A204.1 (cell line): Measurements from ENCODE around the gene PNRC2.
"Not testable (repeated sequence)": the region's sequence is repeated elsewhere in the genome, so short reads cannot be mapped to it uniquely, and the experiment has no call there.

Experiments used
- FAIRE-seq: peaks from 2 replicates; lab custom pipeline; 2012; peaks lifted over from hg19 to GRCh38; lab: Jason Lieb, UNC

Gene PNRC2

DNA sequence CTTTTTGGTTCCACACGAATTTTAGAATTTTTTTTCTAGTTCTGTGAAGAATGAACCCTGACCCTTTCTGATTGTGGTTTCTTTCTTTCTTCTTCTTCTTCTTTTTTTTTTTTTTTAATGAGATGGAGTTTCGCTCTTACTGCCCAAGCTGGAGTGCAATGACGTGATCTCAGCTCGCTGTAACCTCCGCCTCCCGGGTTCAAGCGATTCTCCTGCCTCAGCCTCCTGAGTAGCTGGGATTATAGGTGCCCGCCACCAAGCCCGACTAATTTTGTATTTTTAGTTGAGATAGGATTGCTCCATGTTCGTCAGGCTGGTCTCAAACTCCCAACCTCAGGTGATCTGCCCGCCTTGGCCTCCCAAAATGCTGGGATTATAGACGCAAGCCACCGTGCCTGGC lies 32.4 kb downstream of the PNRC2 start:
- not testable (repeated sequence) for FAIRE-seq

DNA sequence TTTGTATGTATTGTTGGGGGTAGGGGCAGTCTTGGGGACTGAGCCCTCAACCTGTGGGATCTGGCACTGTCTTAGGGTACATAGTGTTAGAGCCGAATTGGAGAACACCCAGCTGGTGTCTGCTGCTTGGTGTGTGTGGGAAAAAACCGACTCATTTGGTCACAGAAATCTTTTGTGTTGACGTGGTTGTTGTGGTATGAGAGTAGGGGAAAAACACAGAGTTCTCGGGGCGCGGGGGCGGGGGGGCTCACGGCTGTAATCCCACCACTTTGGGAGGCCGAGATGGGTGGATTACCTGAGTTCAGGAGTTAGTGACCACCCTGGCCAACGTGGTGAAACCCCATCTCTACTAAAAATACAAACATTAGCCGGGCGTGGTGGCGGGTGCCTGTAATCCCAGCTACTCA lies 35.8 kb downstream of the PNRC2 start:
- no peak for FAIRE-seq

DNA sequence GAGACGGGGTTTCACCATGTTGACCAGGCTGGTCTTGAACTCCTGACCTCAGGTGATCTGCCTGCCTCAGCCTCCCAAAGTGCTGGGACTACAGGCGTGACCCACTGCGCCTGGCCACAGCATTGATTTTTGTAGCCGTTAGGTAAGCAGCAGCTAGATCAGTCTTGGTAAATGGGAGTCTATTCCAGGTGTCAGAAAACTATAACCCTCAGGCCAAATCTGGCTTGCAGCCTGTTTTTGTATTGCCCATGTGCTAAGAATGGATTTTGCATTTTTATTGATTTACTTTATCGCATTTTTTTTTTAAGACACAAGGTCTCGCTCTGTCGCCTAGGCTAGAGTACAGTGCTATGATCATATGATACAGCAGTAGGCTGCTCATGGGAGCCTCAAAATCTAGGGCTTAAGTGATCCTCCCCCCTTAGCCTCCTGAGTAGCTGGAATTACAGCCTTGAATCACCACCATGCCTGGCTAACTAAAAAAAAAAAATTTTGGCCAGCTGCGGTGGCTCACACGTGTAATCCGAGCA lies 37.1 kb downstream of the PNRC2 start:
- no peak for FAIRE-seq

DNA sequence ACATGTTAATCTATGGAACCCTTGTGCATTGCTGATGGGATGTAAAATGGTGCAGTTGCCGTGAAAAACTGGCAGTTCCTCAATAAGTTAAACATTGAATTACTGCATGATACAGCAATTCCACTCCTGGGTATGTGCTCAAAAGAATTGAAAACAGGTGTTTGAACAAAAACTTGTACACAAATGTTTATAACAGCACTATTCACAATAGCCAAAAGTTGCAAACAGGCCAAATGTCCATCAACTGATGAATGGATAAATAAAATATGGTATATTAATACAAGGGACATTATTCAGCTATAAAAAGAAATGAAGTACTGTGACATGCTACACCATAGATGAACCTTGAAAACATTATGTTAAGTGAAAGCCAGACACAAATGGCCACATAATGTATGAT lies 38.2 kb downstream of the PNRC2 start:
- no peak for FAIRE-seq

DNA sequence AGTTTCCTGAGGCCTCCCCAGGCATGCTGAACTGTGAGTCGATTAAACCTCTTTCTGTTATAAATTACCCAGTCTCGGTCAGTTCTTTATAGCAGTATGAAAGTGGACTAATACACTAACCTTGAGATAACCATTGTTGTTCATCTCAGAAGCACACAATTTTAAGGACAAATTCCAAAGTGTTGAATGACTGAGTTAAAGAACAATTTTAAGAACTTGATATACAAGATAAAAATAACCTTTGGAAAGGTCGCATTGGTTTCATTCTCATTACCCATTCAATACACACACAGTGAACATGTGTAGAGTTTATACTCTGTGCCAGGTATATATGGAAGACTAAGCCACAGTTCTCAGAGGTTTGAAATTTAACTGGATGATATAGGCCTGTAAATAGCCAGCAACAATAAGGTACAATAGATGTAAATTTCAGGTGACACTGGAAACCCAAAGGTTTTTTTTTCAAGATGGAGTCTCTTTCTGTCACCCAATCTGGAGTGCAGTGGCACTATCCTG lies 39.6 kb downstream of the PNRC2 start:
- no peak for FAIRE-seq

DNA sequence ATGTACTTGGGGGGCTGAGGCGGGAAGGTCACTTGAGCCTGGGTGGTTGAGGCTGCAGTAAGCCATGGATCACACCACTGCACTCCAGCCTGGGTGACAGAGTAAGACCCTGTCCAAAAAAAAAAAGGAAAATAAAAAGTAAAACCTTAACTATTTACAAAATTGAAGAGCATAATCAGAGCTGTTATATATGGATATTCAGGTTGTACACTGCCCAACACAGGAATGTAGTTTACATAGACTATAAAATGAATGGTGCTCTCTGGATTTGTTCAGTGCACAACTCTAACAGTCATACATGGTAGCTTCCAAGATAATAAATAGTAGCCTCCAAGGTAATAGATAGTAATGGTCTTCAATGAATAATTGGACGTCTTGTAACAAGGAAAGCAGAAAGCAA lies 43.1 kb downstream of the PNRC2 start:
- FAIRE-seq = no peak

DNA sequence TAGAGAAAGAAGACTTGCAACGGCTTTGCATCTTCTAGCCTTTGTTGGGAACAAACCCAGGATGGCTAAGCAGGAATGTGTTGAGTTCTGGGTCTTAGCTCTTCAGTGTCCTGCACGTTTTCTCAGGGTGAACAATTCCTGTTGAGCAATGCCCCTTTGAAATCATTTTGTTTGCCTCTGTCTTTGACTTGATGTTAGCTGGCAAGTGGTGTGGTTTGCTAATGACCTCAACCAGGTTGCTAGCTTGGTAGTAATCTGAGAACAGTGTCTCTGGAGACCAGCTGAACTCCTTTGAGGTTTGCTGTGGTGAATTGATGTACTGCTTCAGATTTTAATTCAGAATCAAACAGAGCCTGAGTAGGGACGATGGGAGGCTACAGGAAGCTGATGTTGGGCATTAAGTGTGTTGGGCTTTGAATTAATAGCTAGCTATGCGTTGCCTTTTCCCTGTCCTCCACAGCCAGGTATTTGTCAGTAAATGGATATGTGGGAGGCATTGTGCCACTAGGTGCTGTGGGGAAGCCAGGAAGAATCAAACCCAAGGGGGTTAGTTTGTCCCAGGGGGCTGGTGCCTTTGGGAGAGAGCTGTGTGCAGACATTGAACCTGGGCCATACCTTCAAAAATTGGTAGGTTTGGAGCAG lies 43.8 kb downstream of the PNRC2 start:
- no peak for FAIRE-seq

DNA sequence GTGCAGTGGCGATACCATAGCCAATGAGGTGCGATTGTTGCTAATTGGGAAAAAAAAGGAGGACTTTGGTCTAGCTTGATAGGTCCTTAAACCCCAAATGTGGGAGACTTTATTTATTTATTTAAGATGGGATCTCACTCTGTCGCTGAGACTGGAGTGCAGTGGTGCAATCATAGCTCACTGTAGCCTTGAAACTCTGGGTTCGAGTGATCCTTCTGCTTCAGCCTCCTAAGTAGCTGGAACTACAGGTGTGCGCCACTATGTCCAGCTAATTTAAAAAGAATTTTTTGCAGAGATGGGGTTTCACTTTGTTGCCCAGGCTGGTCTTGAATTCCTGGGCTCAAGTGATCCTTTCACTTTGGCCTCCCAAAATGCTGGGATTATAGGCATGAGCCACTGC lies 44.5 kb downstream of the PNRC2 start:
- no peak for FAIRE-seq

DNA sequence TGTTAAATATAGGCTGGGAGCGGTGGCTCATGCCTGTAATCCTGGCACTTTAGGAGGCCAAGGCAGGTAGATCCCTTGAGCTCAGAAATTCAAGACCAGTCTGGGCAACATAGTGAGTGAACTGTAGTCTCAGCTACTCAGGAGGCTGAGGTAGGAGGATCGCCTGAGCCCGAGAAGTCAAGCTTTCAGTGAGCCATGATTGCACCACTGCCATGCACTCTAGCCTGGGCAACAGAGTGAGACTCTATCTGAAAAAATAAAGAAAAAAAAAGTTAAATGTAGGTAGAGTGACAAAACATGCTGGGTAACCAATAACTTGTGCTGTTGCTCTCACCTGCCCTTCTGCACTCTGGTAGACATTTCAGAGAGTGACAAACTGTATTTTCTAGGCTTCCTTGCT lies 45.5 kb downstream of the PNRC2 start:
- no peak for FAIRE-seq

DNA sequence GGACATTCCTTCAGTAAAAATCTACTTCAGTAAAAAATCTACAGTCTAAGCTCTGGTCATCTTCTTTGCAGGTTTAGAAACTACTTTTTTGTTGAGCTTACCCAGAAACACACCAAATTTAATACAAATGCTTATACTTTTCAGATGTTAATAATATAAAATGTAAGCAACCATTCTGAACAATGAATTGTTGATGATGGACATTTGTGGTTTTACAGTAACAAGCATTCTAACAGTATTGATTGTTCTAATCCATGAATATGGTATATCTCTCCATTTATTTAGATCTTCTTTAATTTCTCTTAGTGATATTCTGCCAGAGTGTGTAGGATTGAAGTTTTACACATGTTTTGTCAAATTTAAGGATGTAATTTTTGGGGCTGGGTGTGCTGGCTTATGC lies 47.5 kb downstream of the PNRC2 start:
- no peak for FAIRE-seq

DNA sequence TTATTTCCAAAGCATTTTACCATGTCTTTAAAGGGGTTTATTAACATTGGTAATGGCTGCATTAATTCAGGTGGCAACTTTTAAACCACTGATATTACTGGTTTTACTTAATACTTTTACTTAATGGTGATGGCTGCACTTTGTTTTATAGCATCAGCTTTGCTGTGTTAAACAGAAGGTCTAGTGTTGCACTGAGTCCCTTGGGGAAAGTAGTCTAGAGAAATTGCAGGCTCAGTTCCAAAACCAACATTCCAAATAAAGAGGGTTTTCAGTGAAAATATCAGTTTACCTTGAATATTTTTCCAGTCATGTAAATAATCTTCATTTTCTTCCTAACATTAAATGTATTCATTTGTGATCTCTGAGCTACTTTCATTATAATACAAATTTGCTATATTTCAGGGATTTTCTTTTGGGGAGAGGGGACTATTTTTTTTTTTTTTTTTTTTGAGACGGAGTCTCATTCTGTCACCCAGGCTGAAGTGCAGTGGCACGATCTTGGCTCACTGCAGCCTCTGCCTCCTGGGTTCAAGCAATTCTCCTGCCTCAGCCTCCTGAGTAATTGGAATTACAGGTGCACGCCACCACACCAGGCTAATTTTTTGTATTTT lies 49.1 kb downstream of the PNRC2 start:
- not testable (repeated sequence) for FAIRE-seq

DNA sequence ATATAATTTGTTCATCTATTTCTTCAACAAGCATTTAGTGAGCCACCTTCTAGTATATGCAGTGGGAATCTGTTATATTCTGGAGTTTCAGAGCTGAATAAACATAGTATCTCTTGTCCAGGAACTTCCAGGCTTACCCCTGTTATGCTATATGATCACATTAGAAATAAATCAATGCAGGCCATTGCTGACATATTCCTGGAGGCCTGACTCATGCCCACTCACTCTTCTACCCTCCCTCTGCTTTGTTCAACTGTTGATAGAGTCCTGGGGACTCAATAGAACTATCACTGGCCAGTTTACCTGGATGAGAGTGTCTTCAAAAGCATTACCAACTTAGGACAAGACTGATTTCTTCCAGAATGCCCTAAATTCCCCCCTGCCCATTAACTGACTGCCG lies 49.8 kb downstream of the PNRC2 start:
- no peak for FAIRE-seq

DNA sequence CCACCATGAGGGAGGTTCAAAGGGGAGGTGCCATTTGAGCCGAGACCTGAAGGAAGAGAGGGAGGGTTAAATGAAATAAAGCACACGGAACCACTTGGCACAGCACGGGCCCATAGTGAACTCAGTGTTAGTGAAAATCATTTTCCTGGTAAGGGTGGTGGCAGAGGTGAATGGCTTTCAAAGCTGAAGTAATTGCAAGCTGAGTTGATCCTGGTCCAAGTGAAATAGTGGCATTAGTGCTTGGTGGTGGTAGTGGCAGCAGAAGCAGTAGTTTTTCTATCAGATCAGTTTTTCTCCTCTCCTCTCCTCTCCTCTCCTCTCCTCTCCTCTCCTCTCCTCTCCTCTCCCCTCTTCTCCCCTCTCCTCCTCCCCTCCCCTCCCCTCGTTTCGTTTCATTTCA lies 51.0 kb downstream of the PNRC2 start:
- no peak for FAIRE-seq

DNA sequence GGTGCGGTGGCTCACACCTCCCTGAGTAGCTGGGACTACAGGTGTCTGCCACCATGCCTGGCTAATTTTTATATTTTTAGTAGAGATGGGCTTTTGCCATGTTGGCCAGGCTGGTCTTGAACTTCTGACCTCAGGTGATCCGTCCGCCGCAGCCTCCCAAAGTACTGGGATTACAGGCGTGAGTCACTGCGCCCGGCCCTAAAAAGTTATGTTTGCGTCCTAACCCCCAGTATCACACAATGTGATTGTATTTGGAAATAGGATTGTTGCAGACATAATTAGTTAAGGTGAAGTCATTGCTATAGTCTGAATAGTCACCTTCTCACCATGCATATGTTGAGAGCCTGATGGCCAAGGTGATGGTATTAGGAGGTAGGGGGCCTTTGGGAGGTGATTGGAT lies 53.2 kb downstream of the PNRC2 start:
- FAIRE-seq = not testable (repeated sequence)
